SJSA1 (cell line): ENCODE measurements around the gene PLCB3. TPM values are rescaled to one million over a fixed set of nuclear protein-coding genes. Genes with fewer than 3 reads are reported as not detected.

ENCODE experiments used
- DNase-seq, 2 experiments: peaks; one replicate each; pipeline ENCODE4 v3.0.0-alpha.2; 2015 to 2020; ENCODE audit warnings: low spot score in 2 of 2, low read depth in 1 of 2
- H3K27ac ChIP-seq: fragments of 250-450 bp; sonication (Bioruptor Pico); 2 replicates; pipeline ENCODE4 v1.5.1; 2020; ENCODE audit warnings: mild to moderate bottlenecking, moderate library complexity
- H3K27me3 ChIP-seq: fragments of 250-450 bp; sonication (Bioruptor Pico); replicated peaks from 2 replicates; pipeline ENCODE4 v1.5.1; 2020; ENCODE audit warnings: mild to moderate bottlenecking, moderate library complexity
- H3K36me3 ChIP-seq: fragments of 250-450 bp; sonication (Bioruptor Pico); 2 replicates; pipeline ENCODE4 v1.5.1; 2020; ENCODE audit warnings: mild to moderate bottlenecking
- H3K4me1 ChIP-seq: fragments of 250-450 bp; sonication (Bioruptor Pico); replicated peaks from 2 replicates; pipeline ENCODE4 v1.6.1; 2021; ENCODE audit warnings: mild to moderate bottlenecking
- H3K4me3 ChIP-seq: fragments of 250-450 bp; sonication (Bioruptor Pico); 2 replicates; pipeline ENCODE4 v1.5.1; 2020; ENCODE audit warnings: mild to moderate bottlenecking
- H3K9me3 ChIP-seq: fragments of 250-450 bp; sonication (Bioruptor Pico); replicated peaks from 2 replicates; pipeline ENCODE4 v1.5.1; 2020; ENCODE audit warnings: mild to moderate bottlenecking
- total RNA-seq: library from RNA; depleted of rRNA; stranded (reverse); fragments of >200 nt; shearing (Covaris generic); gene quantifications from 2 replicates; pipeline ENCODE4 v1.2.3, GENCODE V29; 2014; rRNA removed

PLCB3 gene
- 34.3 and 51.5 TPM in 2 replicates for total RNA-seq

DNA sequence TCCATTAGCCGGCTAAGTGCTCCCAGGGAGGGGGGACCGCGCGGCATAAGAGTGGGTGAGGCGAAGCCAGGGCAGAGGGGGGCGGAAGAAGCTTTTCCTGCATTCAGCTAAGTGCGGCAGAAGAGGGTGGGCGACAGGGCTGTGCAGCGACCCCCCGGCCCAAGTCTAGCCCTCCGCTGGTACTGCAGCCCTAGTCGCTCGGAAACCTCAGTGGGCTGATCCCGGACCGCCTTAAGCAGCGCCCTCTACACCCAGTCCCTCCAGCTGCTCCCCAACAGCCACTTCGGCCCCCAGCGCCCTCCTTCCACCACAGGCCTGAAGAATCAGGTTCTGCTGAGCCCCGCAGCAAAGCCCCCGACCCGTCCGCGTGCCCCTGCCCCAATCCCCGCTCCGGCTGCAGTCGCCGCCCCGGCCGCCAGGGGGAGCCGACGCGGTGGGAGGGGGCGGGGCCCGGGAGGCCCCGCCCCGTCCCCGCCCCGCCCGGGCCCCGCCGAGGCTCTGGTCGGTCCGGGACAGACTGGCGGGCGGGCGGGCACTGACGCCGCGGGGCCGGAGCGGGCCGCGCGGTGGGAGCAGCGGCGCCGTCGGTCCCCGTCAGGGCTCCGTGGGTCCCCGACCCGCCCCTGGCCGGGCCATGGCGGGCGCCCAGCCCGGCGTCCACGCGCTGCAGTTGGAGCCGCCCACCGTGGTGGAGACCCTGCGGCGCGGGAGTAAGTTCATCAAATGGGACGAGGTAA lies at the start of gene PLCB3:
Gene PLCB3, plus strand, starts transcription at position 515 of the 737 bp plus-strand sequence. Its CDS starts 120 bp downstream, at position 635.
- Histone ChIP-seq H3K27ac (peak within 1 kb of the TSS; percentile 37), H3K4me3 (peak within 1 kb of the TSS; percentile 95), H3K9me3 (peaks cover 3% of the 10 kb centered on the region; the same call in 1 of the 2 replicates), H3K36me3 (peaks cover 31% of the 10 kb centered on the region), H3K27me3 (no peaks in the 10 kb centered on the region), H3K4me1 (peaks cover 39% of the 10 kb centered on the region)
- peak in 1 of 2 experiments; percentile 67 for DNase-seq

DNA sequence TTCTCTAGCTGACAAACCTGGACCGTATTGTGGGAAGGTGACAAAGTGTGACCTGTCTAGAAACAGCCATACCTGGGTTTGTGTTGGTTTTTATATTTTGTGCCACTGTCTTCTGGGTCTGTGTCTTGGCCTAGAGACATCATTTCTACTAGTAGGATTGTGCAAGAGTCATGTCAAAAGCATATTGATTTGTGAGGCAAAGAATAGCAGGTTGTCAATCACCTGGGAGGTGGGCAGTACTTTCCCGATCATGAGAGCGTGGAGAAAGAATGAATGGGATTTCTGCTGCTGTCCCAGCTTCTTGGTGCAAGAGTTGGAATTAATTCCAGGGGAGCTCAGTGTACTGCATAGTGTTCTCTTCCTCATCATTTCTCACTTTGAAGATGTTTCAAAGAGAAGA lies 49.8 kb upstream of the PLCB3 start:
- peaks cover 98% of the 10 kb centered on the region for H3K36me3 ChIP-seq
- no peaks in the 10 kb centered on the region for H3K9me3 ChIP-seq
- no peak overlapping the region for H3K4me3 ChIP-seq
- H3K27me3 ChIP-seq = no peaks in the 10 kb centered on the region
- peaks cover 5% of the 10 kb centered on the region for H3K4me1 ChIP-seq
- no peak overlapping the region for H3K27ac ChIP-seq
- DNase-seq = no peak

DNA sequence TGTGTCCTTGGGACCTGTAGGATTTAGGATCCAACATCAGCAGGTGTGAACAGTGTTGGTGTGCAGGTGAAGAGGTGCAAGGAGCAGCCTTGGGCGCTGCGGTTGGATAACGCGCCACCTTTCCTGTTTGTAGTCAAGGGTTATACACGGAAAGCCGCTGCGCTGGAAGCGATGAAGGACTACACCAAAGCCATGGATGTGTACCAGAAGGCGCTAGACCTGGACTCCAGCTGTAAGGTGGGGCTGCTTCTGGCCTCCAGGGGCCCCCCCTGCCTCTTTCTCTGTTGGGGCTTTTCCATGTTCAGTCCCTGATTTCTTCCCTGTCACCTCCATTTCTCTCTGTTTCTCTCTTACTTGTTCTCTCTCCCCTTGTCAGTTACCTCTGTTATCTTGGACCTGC lies 48.3 kb upstream of the PLCB3 start:
- H3K9me3 ChIP-seq = no peaks in the 10 kb centered on the region
- H3K36me3 ChIP-seq = peaks cover 93% of the 10 kb centered on the region
- H3K27me3 ChIP-seq = no peaks in the 10 kb centered on the region
- no peak for DNase-seq
- no peak overlapping the region for H3K4me3 ChIP-seq
- H3K4me1 ChIP-seq = peaks cover 20% of the 10 kb centered on the region
- no peak overlapping the region for H3K27ac ChIP-seq

DNA sequence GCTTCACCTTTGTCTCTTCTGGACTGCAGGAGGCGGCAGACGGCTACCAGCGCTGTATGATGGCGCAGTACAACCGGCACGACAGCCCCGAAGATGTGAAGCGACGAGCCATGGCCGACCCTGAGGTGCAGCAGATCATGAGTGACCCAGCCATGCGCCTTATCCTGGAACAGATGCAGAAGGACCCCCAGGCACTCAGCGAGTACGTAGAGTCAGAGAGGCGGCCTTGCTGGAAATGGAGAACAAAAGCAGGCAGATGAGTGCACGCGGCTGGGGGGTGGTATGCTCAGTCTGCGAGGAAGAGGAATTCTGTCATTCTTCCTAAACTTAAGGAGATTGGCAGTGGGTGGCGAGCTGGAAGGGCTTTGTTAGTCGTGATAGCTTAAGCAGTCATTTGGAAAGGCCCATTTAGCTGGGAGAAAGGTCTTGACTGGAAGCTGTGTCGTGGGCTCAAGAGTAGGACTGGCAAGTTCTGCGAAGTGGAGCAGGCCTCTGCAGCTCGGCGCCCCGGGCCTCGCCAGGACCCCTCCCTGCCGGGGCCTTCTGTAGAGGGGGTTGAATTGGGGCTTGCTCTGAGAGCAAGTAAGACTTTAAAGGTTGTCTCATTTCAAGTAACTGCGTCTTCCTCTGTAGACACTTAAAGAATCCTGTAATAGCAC lies 47.8 kb upstream of the PLCB3 start:
- no peak for DNase-seq
- Histone ChIP-seq H3K27me3 (no peaks in the 10 kb centered on the region), H3K27ac (no peak overlapping the region), H3K4me1 (peaks cover 25% of the 10 kb centered on the region), H3K9me3 (no peaks in the 10 kb centered on the region), H3K4me3 (no peak overlapping the region), H3K36me3 (peaks cover 93% of the 10 kb centered on the region)

DNA sequence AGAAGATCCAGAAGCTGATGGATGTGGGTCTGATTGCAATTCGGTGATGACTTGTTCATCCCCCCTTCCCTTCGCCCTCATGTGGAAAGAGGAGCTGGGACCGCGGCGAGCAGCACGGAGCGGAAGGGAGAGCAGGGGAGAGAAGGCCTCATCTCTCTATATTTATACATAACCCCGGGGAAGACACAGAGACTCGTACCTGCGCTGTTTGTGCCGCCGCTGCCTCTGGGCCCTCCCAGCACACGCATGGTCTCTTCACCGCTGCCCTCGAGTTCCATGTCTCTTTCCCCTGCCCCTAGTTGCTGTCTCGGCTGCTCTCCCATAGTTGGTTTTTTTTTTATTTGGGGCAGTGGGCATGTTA lies 47.3 kb upstream of the PLCB3 start:
- H3K4me3 ChIP-seq = no peak overlapping the region
- H3K36me3 ChIP-seq = peaks cover 92% of the 10 kb centered on the region
- no peaks in the 10 kb centered on the region for H3K9me3 ChIP-seq
- H3K27me3 ChIP-seq = no peaks in the 10 kb centered on the region
- peaks cover 25% of the 10 kb centered on the region for H3K4me1 ChIP-seq
- DNase-seq = no peak
- H3K27ac ChIP-seq = no peak overlapping the region

DNA sequence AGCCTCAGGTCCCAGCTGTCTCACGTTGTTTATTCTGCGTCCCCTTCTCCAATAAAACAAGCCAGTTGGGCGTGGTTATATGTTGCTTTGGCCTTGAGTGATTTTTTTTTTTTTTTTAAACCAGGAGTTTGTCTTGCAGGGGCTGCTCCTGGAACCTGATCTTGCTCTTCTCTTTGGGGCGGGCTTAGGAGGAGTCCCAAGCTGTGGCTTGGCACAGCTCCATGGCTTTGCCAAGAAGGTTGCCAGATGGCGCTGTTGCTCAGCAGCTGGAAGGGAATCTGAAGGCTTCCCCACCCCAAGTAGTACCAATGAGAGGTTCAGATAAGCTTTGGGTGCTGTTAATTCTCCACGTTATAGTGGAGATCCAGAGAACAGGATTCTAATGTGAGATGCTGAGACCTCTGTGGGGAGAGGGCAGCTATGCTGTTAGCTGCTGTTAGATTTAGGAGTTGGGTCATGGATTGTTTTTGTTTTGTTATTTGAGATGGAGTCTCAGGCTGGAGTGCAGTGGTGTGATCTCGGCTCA lies 46.8 kb upstream of the PLCB3 start:
- H3K9me3 ChIP-seq = no peaks in the 10 kb centered on the region
- H3K27ac ChIP-seq = no peak overlapping the region
- no peaks in the 10 kb centered on the region for H3K27me3 ChIP-seq
- no peak overlapping the region for H3K4me3 ChIP-seq
- H3K36me3 ChIP-seq = peaks cover 89% of the 10 kb centered on the region
- H3K4me1 ChIP-seq = peaks cover 25% of the 10 kb centered on the region
- peak; percentile 85 to 91 for DNase-seq

DNA sequence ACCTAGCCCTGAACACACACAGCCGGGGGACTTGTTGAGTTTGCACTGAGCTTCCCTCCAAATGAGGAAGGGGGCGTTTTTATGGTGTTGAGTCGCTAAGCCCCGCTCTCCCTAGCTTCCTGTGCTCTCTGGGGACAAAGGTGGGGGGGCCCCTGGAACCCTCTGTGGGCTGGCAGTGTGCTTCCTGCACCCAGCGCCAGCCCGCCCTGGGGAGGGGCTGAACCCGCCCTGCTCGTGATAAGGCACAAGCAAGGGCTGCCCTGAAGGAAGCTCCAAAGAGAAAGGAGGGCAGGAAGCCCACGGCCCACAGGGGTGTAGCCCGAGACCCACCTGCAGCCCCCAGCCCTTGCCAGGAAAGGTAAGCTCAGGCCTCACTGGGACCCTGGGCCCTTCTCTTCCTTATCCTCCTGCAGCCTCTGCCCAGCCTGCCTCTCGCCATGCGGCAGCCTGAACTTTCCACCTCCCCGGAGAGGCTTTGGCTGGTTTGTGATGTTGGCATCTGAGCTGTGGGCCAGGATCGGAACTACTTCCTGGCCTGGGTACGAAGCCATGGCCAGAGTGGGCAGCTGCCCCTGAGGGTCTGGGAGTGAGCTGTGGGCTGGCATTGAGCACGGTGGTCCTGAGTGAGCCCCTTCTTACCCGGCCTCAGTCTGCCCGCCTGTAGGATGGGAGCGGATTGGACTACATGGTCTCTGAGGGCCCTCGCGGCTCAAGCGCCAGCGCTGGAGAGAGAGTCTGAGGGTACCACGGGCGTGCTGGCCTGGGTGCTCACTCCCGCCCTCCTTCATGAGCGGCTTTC lies 44.7 kb upstream of the PLCB3 start, which contains the start of gene FERMT3:
Gene FERMT3, plus strand, starts transcription at position 265 of the 799 bp plus-strand sequence. CDS start 644 bp downstream, outside the sequence.
- no peak for DNase-seq
- H3K4me1 ChIP-seq = peaks cover 25% of the 10 kb centered on the region
- H3K4me3 ChIP-seq = no peak within 1 kb of the TSS
- peaks cover 68% of the 10 kb centered on the region for H3K36me3 ChIP-seq
- no peaks in the 10 kb centered on the region for H3K27me3 ChIP-seq
- H3K9me3 ChIP-seq = no peaks in the 10 kb centered on the region
- peak within 1 kb of the TSS; percentile 62 for H3K27ac ChIP-seq

DNA sequence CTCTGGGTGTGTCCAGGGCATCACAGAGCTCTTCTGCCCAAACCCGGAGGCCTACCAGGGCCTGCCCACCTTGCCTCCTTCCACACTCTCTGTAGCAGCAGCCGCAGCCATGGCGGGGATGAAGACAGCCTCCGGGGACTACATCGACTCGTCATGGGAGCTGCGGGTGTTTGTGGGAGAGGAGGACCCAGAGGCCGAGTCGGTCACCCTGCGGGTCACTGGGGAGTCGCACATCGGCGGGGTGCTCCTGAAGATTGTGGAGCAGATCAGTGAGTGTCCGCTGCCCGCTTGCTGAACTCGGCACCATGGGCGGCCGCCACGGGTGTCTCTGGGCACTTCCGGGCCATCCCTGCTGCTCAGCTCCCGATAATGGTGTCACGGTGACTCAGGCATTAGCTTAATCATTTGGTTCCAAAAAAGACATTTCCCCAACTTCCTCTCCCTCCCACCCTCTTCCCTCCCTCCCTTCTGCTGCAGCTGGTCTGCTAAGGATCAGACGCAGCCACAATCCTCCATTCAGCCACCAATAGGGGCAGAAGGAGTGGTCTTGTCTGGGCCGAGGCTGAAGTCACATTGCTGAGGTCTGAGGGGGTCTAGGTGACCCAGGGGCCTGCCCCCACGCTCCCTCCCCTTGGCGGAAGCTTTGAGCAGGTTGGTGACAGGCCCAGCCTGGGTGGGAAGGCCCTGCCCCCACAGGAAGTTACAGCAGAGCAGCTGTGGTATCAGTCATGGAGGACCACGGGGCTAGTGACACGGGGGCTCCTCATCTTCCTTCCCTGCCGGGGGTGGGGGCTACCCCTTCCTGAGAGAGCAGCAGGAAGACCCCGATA lies 43.9 kb upstream of the PLCB3 start:
- no peak overlapping the region for H3K4me3 ChIP-seq

DNA sequence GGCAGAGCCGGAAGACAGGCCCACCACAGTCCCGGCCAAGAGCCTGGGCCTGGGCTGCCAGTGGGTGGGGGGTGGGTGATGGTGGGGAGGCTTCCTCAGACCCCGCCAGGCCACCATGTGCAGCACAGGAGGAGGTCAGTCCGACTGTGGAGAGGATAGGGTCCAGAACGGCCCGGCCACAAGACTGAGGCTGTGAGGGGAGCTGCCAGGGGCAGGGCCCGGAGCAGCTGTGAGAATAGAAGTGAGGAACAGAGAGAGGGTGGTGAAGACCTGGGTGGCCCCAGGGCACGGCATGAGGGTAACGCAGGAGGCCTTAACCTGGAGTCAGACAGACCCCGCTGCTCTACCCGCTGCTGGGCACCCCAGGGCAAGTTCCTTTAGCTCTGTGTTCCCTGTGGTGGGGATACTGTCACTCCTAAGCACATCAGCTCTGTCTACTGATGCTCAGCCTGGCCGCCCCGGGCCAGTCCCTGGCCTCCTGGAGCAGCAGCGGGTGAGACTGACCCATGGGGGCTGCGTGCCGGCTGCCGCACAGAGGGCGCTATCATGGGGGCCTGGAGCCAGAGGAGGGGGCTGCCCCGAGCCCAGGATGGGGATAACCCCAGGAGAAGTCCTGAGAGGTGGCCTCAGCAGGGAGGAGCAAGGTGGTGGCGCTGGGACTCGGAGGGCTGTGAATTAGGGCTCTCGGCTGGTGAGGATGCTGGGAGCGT lies 43.1 kb upstream of the PLCB3 start:
- Histone ChIP-seq H3K4me3 (no peak overlapping the region), H3K36me3 (peaks cover 52% of the 10 kb centered on the region), H3K27ac (peak overlapping the region; percentile 62), H3K27me3 (no peaks in the 10 kb centered on the region), H3K4me1 (peaks cover 25% of the 10 kb centered on the region), H3K9me3 (no peaks in the 10 kb centered on the region)
- DNase-seq = no peak

More for the DNA sequence above, 43.9 kb upstream of the PLCB3 start:
- Histone ChIP-seq H3K9me3 (no peaks in the 10 kb centered on the region), H3K4me1 (peaks cover 25% of the 10 kb centered on the region), H3K27me3 (no peaks in the 10 kb centered on the region), H3K36me3 (peaks cover 60% of the 10 kb centered on the region), H3K27ac (peak overlapping the region; percentile 62)
- peak; percentile 77 to 86 for DNase-seq

DNA sequence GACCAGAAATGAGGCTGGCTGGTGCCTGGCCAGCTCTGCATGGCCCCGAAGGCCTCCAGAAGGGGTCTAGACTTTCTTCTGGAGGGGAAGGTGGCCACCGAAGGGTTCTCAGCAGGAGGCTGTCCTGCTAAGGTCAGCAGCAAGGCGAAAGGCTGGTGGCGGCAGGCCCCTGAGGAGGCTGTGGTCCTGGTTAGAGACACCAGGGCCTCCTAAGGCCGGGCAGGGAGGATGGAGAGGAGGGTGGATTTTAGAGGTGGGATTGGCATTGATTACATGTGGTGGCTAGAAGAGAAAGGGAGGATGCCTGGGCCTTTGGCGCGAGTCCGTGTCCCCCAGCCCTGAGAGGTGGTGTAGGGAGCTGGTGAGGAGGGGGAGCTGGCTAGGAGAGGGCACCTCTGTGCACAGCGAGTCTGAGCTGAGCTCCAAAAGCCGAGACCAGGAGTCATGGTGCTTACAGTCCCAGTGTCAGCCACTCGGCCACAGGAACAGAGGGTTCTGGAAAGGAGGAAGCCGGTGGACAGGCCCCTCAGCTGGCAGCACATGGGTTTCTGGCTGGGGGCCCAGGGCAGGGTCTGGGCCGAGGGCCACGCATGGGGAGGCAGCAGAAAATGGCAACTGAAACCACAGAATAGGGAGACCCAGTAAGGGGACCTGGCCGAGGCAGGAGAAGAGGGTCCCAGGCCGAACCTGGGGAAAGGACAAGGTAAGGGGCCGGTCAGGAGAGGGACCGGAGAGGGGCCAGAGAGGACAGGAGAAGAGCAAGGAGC lies 42.4 kb upstream of the PLCB3 start:
- no peak for DNase-seq
- Histone ChIP-seq H3K9me3 (no peaks in the 10 kb centered on the region), H3K27me3 (no peaks in the 10 kb centered on the region), H3K4me1 (peaks cover 25% of the 10 kb centered on the region), H3K4me3 (no peak overlapping the region), H3K36me3 (peaks cover 45% of the 10 kb centered on the region), H3K27ac (no peak overlapping the region)

DNA sequence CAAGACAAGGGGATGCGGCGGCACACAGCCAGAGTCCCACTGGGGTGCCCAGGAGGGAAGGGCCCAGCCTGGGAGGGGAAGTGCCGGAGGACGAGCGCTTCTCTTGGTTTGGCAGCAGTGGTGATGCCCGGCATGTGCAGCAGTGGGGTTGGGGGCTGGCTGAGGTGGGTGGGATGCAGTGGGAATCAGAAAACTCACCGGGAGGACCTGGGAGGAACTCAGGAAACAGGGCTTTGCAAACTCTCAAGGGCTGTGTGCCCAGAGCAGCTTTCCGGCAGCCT lies 41.8 kb upstream of the PLCB3 start:
- H3K36me3 ChIP-seq = peaks cover 39% of the 10 kb centered on the region
- no peak overlapping the region for H3K4me3 ChIP-seq
- no peaks in the 10 kb centered on the region for H3K27me3 ChIP-seq
- peaks cover 25% of the 10 kb centered on the region for H3K4me1 ChIP-seq
- no peak for DNase-seq
- H3K9me3 ChIP-seq = no peaks in the 10 kb centered on the region
- no peak overlapping the region for H3K27ac ChIP-seq
